ENCODE data around the gene TCERG1L.
"Not testable (repeated sequence)": the region's sequence is repeated elsewhere in the genome, so short reads cannot be mapped to it uniquely, and the experiment has no call there.

Gene TCERG1L

GRCh38 chr10:131174211-131174565, 137.3 kb downstream of the TCERG1L start:
- in situ Hi-C loops (cut with HindIII; ENCODE audit: low sequenced_read_pairs), result no loop called here

GRCh38 chr10:131173484-131174210, 137.9 kb downstream of the TCERG1L start:
- in situ Hi-C loops (cut with HindIII; ENCODE audit: low sequenced_read_pairs), result no loop called here

- in situ Hi-C loops (cut with HindIII; ENCODE audit: low sequenced_read_pairs), result no loop called here
These were observed 139.1 kb downstream of the TCERG1L start for GRCh38 chr10:131172433-131172832.

GRCh38 chr10:131169146-131169545, 142.4 kb downstream of the TCERG1L start:
- in situ Hi-C loops (cut with HindIII; ENCODE audit: low sequenced_read_pairs), result no loop called here

- in situ Hi-C loops (cut with HindIII; ENCODE audit: low sequenced_read_pairs), result no loop called here
These were observed 143.2 kb downstream of the TCERG1L start for GRCh38 chr10:131168238-131168875.

GRCh38 chr10:131167036-131167860, 144.3 kb downstream of the TCERG1L start:
- in situ Hi-C loops (cut with HindIII; ENCODE audit: low sequenced_read_pairs), result no loop called here

- in situ Hi-C loops (cut with HindIII; ENCODE audit: low sequenced_read_pairs), result no loop called here
These were observed 145.0 kb downstream of the TCERG1L start for GRCh38 chr10:131166486-131166885.

- in situ Hi-C loops (cut with HindIII; ENCODE audit: low sequenced_read_pairs), result no loop called here
These were observed 146.4 kb downstream of the TCERG1L start for GRCh38 chr10:131165092-131165491.

- in situ Hi-C loops (cut with HindIII; ENCODE audit: low sequenced_read_pairs), result no loop called here
These were observed 148.4 kb downstream of the TCERG1L start for GRCh38 chr10:131162866-131163843.

GRCh38 chr10:131162211-131162610, 149.3 kb downstream of the TCERG1L start:
- in situ Hi-C loops (cut with HindIII; ENCODE audit: low sequenced_read_pairs), result no loop called here

- in situ Hi-C loops (cut with HindIII; ENCODE audit: low sequenced_read_pairs), result no loop called here
These were observed 150.4 kb downstream of the TCERG1L start for GRCh38 chr10:131161087-131161486.

GRCh38 chr10:131160219-131160875, 151.2 kb downstream of the TCERG1L start:
- in situ Hi-C loops (cut with HindIII; ENCODE audit: low sequenced_read_pairs), result no loop called here

GRCh38 chr10:131159771-131160170, 151.8 kb downstream of the TCERG1L start:
- in situ Hi-C loops (cut with HindIII; ENCODE audit: low sequenced_read_pairs), result no loop called here

- in situ Hi-C loops (cut with HindIII; ENCODE audit: low sequenced_read_pairs), result no loop called here
These were observed 152.8 kb downstream of the TCERG1L start for GRCh38 chr10:131158695-131159094.

- in situ Hi-C loops (cut with HindIII; ENCODE audit: low sequenced_read_pairs), result no loop called here
These were observed 153.6 kb downstream of the TCERG1L start for GRCh38 chr10:131157899-131158298.

- in situ Hi-C loops (cut with HindIII; ENCODE audit: low sequenced_read_pairs), result no loop called here
These were observed 155.7 kb downstream of the TCERG1L start for GRCh38 chr10:131155876-131156230.

- in situ Hi-C loops (cut with HindIII; ENCODE audit: low sequenced_read_pairs), result no loop called here
These were observed 156.2 kb downstream of the TCERG1L start for GRCh38 chr10:131155218-131155875.

GRCh38 chr10:131154306-131155025, 157.1 kb downstream of the TCERG1L start:
- in situ Hi-C loops (cut with HindIII; ENCODE audit: low sequenced_read_pairs), result no loop called here

- in situ Hi-C loops (cut with HindIII; ENCODE audit: low sequenced_read_pairs), result not testable (repeated sequence)
These were observed 159.1 kb downstream of the TCERG1L start for GRCh38 chr10:131152456-131152855.
